Adipose tissue (tissue), 3 donors: ENCODE data around the gene ZNF326. TPM values are rescaled to one million over a fixed set of nuclear protein-coding genes. Genes with fewer than 3 reads are reported as not detected.
"Not testable (repeated sequence)": the region's sequence is repeated elsewhere in the genome, so short reads cannot be mapped to it uniquely, and the experiment has no call there.

Source experiments
- H3K27ac ChIP-seq: one replicate; pipeline ENCODE4 v1.5.1; 2013; ENCODE audit warnings: low read depth, low read length
- WGBS, 3 donors: extraction: QIAGEN DNeasy Blood & Tissue Kit; methylation state at CpG; one replicate each; pipeline ENCODE4 v1.1.7; 2013; 5-methylcytosine and 5-hydroxymethylcytosine counted together
- polyA plus RNA-seq, 3 donors: library from polyadenylated mRNA; stranded (reverse); fragments of 200-250 nt; gene quantifications; one replicate each; pipeline ENCODE4 v1.2.3, GENCODE V29; 2013
- donor health status: healthy with polysubstance abuse.
- donor health status: Bipolar disorder and iron deficiency.
- donor health status: healthy.

The ZNF326 gene
- polyA plus RNA-seq, 3 donors: 6.3 to 16.0 (median 9.8) TPM

DNA sequence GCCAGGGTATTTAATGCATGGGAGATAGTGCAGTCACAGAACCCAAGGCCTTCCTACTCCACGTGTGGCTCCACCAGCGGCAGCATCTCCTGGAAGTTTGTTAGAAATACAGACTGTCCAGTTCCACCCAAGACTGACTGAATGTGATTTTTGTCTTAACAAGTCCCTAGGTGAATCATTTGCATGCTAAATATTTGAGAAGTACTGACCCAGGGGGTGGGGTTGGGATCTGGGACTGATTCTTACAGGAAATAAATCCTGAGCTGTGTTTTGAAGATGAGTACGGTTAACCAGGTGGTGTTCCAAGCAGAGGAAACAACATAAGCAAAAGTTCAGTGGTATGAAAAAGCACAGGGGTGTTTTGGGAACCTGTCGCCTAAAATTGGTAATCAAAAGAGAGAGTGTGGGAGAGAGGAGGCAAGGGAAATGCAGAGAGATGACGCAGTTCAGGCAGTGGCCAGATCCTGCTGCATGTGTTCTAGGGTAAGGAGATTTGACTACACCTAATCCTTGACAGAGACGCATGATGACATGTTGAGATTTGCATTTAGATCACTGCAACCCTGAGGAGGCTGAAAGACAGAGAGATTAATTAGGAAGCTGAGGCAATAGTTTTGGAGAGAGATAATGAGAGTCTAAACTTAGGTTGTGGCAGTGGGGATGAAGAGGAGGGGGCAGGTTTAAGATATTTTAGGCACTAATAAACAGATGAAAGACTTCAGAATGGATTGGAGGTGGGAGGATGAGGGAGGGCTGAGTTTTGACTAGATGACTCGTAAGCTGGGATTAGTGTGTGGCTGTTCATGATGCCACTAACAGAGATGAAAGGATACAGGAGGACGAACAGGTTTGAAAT lies 3.7 kb upstream of the ZNF326 start:
- WGBS, 3 donors: 76 to 82% (median 77%) methylated on average over 8 of the region's 8 CpGs
- H3K27ac ChIP-seq: no peak overlapping the region

DNA sequence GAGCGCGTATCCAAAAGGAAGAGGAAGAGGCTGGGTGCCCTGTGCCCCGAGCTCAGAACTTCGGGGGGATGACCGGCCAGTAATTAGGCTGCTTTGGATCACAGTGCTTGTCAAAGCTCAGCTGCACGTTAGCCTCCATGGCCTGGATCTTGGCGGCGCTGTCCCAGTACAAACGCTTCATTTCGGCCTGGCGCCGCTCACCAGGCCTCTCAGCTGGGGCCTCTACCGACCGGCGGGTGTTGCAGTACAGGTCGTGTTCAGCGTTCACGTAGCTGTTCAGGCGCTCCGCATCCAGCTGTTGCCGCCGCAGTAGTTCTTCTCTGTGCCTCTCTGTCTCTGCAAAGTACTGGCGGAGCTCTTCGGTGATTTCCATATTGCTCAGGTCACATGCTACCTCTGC lies 1.4 kb upstream of the ZNF326 start:
- 95 to 97% (median 96%) methylated on average over 24 of the region's 24 CpGs for WGBS, 3 donors
- no peak overlapping the region for H3K27ac ChIP-seq

DNA sequence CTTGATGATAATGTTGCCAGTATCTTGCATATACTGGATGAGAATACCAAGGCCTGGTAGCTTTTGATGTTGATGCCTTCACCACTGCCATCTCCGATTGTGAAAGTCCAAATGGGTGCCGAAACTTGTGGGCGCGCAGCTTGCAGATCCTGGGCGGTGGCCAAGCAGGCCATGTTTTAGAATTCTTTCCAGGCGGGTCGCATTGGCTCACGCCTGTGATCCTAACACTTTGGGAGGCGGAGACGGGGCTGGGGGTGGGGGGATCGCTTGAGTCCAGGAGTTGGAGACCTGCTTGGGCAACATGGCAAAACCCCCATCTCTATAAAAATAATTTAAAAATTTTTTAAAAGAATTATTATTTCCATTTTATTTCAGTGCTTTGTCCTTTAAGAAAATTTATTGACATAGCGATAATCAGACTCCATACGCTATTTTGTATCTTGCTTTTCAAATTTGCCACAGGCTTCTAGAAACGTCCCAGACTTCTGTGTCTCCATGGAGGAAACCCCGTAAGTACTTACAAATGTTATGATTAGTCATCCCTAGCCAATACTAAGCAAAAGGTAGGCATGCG lies 592 bp upstream of the ZNF326 start:
- 67 to 72% (median 71%) methylated on average over 16 of the region's 16 CpGs for WGBS, 3 donors
- no peak overlapping the region for H3K27ac ChIP-seq

DNA sequence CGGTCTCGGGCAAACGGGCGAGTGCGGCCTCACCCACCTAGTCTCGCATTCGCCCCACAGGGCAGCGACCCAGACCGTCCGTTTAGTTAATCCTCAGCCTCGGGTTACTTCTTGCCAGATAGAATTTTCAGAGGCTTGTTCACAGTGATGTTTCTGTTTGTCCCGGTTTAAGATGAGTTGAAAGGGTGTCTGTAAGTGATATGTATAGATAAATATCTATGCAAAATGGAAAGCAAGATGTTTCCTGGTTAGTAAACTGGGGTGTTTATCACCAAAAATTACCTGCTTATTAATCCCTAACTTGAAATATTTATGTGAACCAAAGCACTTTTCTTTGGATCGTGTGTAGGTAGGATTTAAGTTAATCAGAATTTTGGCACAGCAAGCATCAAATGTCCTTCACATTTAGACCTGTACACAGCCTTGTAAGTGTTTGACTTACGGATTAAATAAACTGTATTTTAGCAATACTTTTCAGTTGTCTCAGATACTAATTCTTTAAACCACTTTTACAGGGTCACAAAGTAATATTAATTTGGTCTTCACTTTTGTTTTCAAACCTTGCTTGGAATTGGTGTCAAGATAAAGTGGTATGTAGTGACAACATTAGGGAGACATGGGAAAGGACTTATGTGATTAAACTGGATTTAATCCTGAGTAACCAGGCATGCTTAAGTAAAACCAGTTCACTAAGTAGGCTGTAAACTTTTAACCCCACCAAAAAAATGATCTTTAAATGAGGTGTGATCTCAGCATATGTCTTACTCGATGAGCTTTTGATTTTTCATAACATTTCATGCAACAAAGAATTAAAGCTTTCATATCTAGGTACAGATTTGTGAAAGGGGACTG lies 914 bp downstream of the ZNF326 start:
- 0 to 2% (median 2%) methylated on average over 15 of the region's 15 CpGs for WGBS, 3 donors
- no peak overlapping the region for H3K27ac ChIP-seq

DNA sequence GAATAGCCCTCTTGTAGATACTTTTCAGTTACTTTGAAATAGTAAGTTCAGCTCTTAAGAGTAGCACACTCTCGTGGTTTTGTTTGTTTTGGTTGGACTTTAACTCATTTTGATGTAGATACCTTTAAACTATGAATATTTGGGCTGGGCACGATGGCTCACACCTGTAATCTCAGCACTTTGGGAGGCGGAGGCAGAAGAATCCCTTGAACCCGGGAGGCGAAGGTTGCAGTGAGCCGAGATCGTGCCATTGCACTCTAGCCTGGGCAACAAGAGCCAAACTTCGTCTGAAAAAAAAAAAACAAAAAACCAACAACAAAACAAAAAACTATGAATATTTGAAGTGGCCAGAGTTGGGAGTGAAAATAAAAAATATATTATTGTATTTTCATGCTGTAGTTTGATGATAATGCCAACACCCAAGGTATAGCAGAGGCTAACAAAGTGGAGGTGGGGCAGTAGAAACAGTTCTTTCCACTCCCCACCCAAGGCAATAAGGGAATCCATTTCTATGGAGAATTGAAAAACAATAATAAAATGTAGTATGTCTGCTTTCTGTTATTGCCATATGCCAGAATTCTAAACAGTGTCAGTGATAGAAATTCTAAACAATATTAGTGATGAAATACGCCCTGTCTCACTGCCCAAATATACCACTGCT lies 1.7 kb downstream of the ZNF326 start:
- WGBS, 3 donors: 21 to 65% (median 60%) methylated on average over 9 of the region's 9 CpGs
- no peak overlapping the region for H3K27ac ChIP-seq

DNA sequence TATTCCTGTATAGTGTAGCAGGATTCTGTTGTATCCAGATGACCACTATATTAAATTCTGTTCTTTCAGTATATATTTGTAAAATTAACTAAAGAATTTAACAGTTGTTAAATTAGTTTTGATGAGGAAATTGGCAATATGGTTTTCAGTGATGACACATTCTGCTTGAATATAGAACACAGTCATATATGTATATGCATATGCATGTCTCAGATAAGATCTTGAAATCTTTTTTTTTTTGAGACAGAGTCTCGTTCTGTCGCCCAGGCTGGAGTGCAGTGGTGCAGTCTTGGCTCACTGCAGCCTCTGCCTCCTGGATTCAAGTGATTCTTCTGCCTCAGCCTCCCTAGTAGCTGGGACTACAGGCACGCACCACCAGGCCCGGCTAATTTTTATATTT lies 2.2 kb downstream of the ZNF326 start:
- WGBS, 3 donors: 81 to 90% (median 88%) methylated on average over 4 of the region's 4 CpGs
- H3K27ac ChIP-seq: not testable (repeated sequence)

DNA sequence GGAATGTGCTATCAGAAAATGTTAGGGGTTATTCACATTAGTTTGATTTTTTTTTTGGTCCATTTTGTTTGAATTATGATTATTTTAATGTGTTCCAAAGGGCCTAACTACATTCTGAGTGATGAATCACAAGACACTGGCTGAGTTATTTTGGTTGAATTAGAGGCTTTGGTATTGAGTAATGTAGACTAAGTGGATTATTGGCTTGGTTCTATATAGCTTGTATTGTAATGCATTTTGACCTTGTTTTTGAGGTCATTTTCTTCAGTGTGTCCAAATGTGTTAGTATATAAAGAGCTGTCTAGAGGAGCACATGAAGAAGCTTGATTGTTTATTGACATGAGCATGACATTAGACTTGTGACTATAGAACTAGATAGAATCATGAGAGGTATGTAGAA lies 3.4 kb downstream of the ZNF326 start:
- H3K27ac ChIP-seq: no peak overlapping the region

DNA sequence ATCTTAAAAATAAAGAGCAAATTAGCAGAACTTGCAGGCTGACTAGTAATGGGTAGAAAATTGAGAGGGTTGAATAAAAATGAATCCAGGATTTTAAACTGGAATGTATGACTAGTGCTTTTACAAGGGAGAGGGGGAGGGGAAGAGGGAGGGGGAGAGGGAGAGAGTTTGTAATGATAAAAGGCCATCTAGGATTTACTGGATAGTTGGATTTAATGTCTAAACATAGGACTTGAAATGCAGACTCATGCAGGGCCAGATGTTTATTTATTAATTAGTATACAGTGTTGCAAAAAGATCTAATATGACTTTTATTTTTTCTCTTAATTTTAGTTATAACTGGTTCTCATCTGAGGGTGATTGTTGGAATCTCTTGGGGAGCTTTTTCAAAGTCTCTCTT lies 4.3 kb downstream of the ZNF326 start:
- H3K27ac ChIP-seq: no peak overlapping the region

DNA sequence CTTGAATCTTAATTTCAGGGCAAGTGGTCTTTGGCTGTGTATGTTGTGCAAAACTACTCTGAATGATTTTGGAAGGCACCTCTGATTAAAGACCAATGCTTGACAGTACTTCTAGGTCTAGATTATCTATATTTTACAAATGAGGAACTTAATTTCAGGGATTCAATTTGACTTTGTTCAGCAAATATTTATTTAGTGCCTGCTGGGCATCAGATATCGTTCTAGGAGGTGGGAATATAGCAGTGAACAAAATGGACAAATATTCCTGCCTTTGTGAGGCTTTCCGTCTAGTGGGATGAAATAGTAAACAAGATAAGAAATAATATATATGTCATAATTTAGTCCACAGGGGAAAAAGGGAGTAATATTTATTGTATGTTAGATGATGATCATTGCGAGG lies 4.7 kb downstream of the ZNF326 start:
- 53 to 79% (median 66%) methylated on average over 3 of the region's 3 CpGs for WGBS, 3 donors
- H3K27ac ChIP-seq: no peak overlapping the region

DNA sequence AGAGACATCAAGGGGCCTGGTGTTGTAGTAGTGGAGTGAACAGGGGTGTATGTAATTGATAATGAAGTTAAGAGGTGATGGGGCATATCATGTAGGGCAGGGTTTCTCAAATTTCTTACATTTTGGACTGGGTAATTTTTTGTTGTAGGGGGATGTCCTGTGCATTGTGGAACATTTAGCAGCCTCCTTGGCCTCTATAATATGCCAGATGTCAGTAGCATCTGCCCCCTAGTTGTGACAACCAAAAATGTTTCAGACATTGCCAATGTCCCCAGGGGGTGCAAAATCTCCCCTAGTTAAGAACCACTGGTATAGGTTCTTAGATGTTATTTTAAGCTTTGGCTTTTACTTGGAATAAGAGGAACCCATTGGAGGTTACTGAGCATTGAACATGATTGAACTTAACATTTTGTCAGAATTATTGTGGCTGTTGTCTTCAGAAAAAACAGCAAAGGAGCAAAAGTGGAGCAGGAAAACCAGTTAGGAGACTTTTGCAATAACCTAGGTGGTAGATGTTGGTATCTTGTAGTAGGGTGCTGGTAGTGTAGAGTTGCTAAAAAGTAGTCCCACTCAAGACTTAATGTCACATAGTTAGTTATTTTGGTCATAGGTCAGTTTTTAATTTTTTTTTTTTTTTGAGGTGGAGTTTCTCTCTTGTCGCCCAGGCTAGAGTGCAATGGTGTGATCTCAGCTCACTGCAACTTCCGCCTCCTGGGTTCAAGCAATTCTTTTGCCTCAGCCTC lies 6.2 kb downstream of the ZNF326 start:
- WGBS, 3 donors: 91 to 97% (median 94%) methylated on average over 2 of the region's 2 CpGs
- no peak overlapping the region for H3K27ac ChIP-seq

DNA sequence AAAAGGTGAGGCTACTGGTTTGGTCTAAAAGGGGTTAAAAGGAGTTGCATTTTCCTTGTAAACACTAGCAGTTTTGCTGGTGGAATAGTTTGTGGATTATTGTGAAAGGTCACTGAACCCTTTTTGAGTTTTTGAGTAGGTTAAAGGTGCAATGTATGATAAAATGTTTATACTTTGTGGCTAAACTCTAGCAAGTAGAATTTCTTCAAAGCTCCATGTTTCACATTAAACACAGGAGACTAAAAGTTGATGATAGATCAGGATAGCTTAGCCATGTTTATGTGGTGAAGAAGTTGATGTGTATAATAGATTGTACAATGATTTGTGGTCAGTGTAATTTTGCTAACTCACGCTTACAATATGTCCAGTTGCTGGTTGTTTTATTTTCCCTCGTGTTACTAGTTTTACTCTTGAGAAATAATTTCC lies 13.1 kb downstream of the ZNF326 start:
- WGBS, 3 donors: 57 to 75% (median 57%) methylated on average over 2 of the region's 2 CpGs
- no peak overlapping the region for H3K27ac ChIP-seq

DNA sequence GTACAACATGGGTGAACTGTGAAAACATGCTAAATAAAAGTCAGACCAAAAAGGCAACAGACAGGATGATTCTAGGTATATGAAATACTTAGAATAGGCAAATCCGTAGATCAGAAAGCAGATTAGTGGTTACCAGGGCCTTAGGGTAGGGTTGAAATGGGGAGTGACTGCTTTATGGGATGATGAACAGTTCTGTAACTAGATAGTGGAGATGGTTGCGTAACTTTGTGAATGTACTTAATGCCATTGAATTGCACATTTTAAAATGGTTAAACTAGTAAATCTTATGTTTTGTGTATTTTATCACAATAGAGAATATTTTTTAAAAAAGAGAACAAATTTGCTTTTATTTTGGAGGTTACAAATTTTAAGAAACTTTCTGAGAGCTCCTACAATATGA lies 17.4 kb downstream of the ZNF326 start:
- 94 to 100% (median 96%) methylated on average over 2 of the region's 2 CpGs for WGBS, 3 donors

DNA sequence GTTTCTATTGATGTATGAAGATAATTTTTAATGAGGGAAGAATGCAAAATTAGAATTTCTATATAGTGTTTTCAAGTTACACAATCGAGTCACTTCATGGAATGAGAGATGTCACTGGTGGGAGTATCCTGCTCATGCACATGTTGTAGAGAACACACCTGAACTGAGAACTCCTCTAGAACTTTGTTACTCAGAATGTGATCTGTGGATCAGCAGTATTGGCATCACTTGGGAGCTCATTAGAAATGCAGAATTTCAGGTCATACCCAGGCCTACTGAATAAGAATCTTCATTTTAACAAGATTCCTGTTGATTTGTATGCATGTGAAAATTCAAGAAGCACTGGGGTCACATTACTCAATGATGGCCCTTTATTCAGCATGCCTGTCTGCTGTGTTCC lies 28.8 kb downstream of the ZNF326 start:
- WGBS, 3 donors: 97 to 100% (median 99%) methylated on average over 1 of the region's 1 CpG
- no peak overlapping the region for H3K27ac ChIP-seq

More for the DNA sequence above, 17.4 kb downstream of the ZNF326 start:
- H3K27ac ChIP-seq: no peak overlapping the region

DNA sequence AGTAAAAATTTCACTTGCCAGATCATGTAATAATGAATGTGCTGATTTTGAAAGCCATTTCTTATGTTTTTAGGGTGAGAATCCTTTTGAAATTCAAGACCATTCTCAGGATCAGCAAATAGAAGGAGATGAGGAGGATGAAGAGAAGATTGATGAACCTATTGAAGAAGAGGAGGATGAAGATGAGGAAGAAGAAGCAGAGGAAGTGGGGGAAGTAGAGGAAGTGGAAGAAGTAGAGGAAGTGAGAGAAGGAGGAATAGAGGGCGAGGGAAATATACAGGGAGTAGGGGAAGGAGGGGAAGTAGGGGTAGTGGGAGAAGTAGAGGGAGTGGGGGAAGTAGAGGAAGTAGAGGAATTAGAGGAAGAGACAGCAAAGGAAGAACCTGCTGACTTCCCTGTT lies 32.4 kb downstream of the ZNF326 start:
- WGBS, 3 donors: 63 to 95% (median 64%) methylated on average over 1 of the region's 1 CpG
- no peak overlapping the region for H3K27ac ChIP-seq

DNA sequence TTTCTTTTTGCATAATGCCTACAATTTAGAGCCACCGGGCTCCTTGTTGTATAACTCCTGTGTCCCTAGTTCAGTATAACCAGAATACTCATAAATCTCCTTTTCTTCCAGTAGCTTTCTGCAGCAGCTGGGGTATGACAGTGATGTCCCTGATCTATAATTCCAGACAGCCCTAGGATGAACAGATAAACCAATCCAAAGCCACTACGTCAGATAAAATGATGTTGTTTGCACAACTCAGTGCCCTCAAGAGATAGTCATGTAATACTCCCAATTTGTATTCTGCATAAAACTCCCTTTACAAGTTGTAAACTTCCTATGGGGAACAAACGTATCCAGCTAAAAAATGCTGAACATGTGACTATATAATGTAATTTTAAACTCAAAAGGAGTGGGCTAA lies 44.7 kb downstream of the ZNF326 start:
- WGBS, 3 donors: 53 to 66% (median 62%) methylated on average over 3 of the region's 3 CpGs
- H3K27ac ChIP-seq: no peak overlapping the region

DNA sequence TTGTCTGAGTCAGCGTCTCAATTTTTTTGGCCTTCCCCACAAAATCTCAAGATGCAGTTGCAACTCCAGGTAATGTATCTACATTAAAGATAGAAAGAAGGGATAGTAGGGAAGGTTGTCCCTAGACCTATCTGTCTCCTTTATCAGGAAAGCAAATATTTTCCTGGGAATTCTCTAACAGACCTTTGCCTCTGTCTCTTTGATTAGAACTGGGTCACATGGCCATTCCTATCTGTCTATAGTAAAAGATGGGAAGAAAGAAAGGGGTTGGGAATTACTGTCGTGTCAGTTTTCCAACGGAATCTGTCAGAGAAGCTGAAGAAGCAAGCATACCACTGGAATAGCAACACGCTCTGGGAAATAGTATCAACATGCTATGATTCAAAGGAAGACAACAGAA lies 48.7 kb downstream of the ZNF326 start:
- H3K27ac ChIP-seq: no peak overlapping the region
- 52 to 89% (median 87%) methylated on average over 4 of the region's 4 CpGs for WGBS, 3 donors

DNA sequence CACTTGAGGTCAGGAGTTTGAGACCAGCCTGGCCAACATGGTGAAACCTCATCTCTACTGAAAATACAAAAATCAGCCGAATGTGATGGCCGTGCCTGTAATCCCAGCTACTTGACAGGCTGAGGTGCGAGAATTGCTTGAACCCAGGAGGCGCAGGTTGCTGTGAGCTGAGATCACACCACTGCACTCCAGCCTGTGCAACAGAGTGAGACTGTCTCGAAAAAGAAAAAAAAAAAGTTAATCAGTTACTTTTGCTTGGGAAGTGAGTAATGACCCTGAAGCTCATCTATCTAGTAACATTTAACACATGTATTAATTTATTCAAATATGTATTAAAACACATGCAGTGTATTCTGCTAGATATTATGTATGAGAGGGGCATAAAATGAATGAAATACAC lies 49.4 kb downstream of the ZNF326 start:
- 64 to 91% (median 88%) methylated on average over 5 of the region's 5 CpGs for WGBS, 3 donors

DNA sequence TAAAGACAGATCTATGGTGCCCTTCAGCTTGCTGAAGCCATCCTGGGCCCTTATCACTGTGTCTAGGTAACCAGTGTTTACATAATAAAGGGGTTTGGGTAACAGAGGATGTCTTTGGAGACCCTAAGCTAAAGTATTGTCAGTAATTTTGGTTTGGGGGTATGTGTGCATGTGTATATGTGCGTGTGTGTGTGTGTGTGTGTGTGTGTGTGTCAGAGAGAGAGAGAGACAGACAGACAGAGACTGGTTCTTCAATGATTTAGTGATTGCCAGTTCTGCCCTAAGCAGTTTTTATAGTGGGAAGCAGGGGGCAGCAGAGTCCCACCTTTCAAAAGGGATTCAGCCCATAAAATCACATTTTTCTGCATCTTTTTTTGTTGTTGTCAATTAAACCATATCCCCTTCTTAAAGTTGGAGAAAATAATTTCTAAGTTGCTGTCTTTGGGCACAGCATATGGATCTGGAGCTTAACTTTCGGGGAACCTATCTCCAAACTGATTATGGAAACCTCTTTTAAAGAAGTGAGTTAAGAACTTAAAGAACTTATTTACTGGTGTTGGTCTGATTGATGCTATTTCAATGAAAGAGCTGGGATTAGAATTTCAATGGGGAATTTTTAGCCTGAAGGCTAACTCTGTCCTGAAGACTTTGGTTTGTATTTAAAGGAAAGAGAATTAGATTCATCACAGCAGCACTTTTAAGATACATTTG lies 51.1 kb downstream of the ZNF326 start:
- H3K27ac ChIP-seq: no peak overlapping the region
- 26 to 40% (median 40%) methylated on average over 2 of the region's 2 CpGs for WGBS, 3 donors

More for the DNA sequence above, 49.4 kb downstream of the ZNF326 start:
- no peak overlapping the region for H3K27ac ChIP-seq
